ENCODE results near the gene PDLIM5. TPM values are rescaled to one million over a fixed set of nuclear protein-coding genes. Genes with fewer than 3 reads are reported as not detected.

Gene PDLIM5
- total and polyA plus RNA-seq, 2 of the 8 experiments (the other 6 are each of a cell fraction or from before 2014, with no cell fraction given) = 37.3 to 62.1 TPM

DNA sequence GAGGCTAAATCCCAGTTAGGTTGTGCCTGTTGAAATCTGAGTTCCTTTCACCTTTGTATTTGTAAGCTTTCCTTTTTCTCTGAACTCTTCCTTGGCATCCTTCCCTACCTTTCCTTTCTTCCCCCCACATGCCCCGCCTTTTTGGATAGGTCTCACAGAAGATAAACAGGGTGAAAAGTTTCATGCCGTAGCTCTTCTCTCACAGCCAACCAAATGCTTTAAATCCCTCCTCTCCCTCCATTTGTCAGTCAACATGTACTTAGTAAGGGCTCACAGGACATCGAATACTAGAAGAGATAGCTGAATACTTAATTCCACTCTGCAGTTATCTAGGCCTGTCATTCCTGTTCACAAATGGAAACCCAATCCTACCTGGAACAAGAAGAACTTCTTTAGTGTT, 198.9 kb downstream of the PDLIM5 start:
- Histone ChIP-seq H3K9me3 (ENCODE audit: insufficient read depth in 2 of 2, low read depth in 1 of 2, low read length in 1 of 2) (no peaks in the 10 kb centered on the region), H2BK120ac (replicated peaks; ENCODE audit: low read depth, low read length) (no peak overlapping the region), H3K9ac (replicated peaks in 1 of 4; ENCODE audit: extremely low read depth in 1 of 4, low read depth in 3 of 4, low read length in 3 of 4) (no peak overlapping the region), H2AK5ac (ENCODE audit: low read depth, low read length) (no peak overlapping the region), H3K4me3 (ENCODE audit: extremely low read depth in 1 of 4, insufficient read depth in 2 of 4, low read depth in 3 of 4, low read length in 4 of 4) (no peak overlapping the region), H2BK20ac (ENCODE audit: low read length) (no peak overlapping the region), H3K18ac (ENCODE audit: extremely low read depth, low read length) (no peak overlapping the region), H4K5ac (ENCODE audit: insufficient read length, low read depth, low read length) (no peak overlapping the region), H2AFZ (ENCODE audit: low read length) (no peak overlapping the region), H3K23me2 (ENCODE audit: low read depth, low read length) (no peaks in the 10 kb centered on the region), H3K23ac (ENCODE audit: insufficient read length) (no peak overlapping the region), H3K4me2 (ENCODE audit: insufficient read depth in 1 of 2, low read depth in 2 of 2, low read length in 2 of 2) (no peak overlapping the region), H4K20me1 (replicated peaks in 1 of 2; ENCODE audit: control insufficient read depth in 1 of 2, insufficient read depth in 2 of 2, low read length in 2 of 2) (no peaks in the 10 kb centered on the region), H4K8ac (ENCODE audit: extremely low read depth, insufficient read depth, low read length) (no peak overlapping the region), H3K4me1 (replicated peaks in 1 of 4; ENCODE audit: control insufficient read depth in 3 of 4, insufficient read depth in 4 of 4, low read length in 3 of 4) (no peaks in the 10 kb centered on the region), H3K79me2 (ENCODE audit: control insufficient read depth in 1 of 2, insufficient read depth in 2 of 2, low read length in 2 of 2) (no peaks in the 10 kb centered on the region), H3K14ac (ENCODE audit: insufficient read length) (no peak overlapping the region), H3K27ac (ENCODE audit: low read depth, low read length) (no peak overlapping the region), H3K4ac (replicated peaks; ENCODE audit: insufficient read length, low read depth, low read length) (no peak overlapping the region), H3K56ac (replicated peaks; ENCODE audit: insufficient read length, low read depth, low read length) (no peak overlapping the region), H2BK5ac (ENCODE audit: low read depth, low read length) (no peak overlapping the region), H3K79me1 (ENCODE audit: low read depth, low read length) (no peaks in the 10 kb centered on the region), H3K27me3 (replicated peaks in 1 of 4; ENCODE audit: control insufficient read depth in 3 of 4, extremely low read depth in 1 of 4, insufficient read depth in 3 of 4, low read length in 3 of 4) (no peaks in the 10 kb centered on the region), H3K36me3 (ENCODE audit: control insufficient read depth in 2 of 4, insufficient read depth in 4 of 4, low read length in 3 of 4) (no peaks in the 10 kb centered on the region), H2BK12ac (ENCODE audit: low read depth, low read length) (no peak overlapping the region), H2BK15ac (ENCODE audit: low read length) (no peak overlapping the region), H4K91ac (replicated peaks; ENCODE audit: insufficient read length, low read length) (no peak overlapping the region)
- WGBS, 2 experiments (ENCODE audit: extremely low coverage in 1 of 2, insufficient coverage in 1 of 2, insufficient read length in 1 of 2, insufficient replicate concordance in 2 of 2, low coverage in 1 of 2, low lambda C conversion rate in 2 of 2, missing lambda C conversion rate in 1 of 2) = 81% methylated on average over 3 of the region's 3 CpGs; no CpG with 5 or more reads in 1 of the 2 experiments
- DNase-seq (ENCODE audit: low read depth in 1 of 2, low spot score in 2 of 2) (no peak), FAIRE-seq (no peak)
- ChIA-PET CTCF (ENCODE audit: partially characterized antibody) (interaction anchor here (1.0 to 1.8 kb wide), 2 partner anchors 16 to 17 kb away, joined by 3 to 4 read pairs; no protein-coding TSS in a partner anchor), POLR2A (ENCODE audit: partially characterized antibody) (no interaction called here)
- TF ChIP-seq ZNF274 (IDR thresholded peaks at IDR 0.05; ENCODE audit: borderline replicate concordance, extremely low read depth, low read length) = no peak

Data from H1 (cell line).